Body of pancreas (tissue), 4 donors: ENCODE results near the gene AKR1C2. TPM values are rescaled to one million over a fixed set of nuclear protein-coding genes. Genes with fewer than 3 reads are reported as not detected.
A peak's percentile ranks its signal among the peaks of the same experiment; 100 is the strongest.
"Not testable (repeated sequence)": the region's sequence is repeated elsewhere in the genome, so short reads cannot be mapped to it uniquely, and the experiment has no call there.

ENCODE experiments used
- ATAC-seq: fragments of 150-250 bp; one replicate; pipeline ENCODE4 v1.9.1; 2016
- DNase-seq, 4 donors: peaks; one replicate each; pipeline ENCODE4 v3.0.0-alpha.2; 2019
- H3K27ac ChIP-seq, 4 donors: fragments of 200-600 bp; sonication (generic); 1 replicate in 3 of 4; 2 replicates in 1 of 4; pipeline versions ENCODE4 v1.5.1 to v1.6.1; 2016 to 2019; ENCODE audit warnings: mild to moderate bottlenecking in 1 of 4, mixed read lengths in 1 of 4, moderate library complexity in 1 of 4
- H3K27me3 ChIP-seq, 2 donors: fragments of 200-600 bp; sonication (generic); one replicate each; pipeline ENCODE4 v1.6.0; 2016; ENCODE audit warnings: mild to moderate bottlenecking in 1 of 2
- H3K36me3 ChIP-seq, 2 donors: fragments of 200-600 bp; sonication (generic); replicated peaks in 1 of 2; 2 replicates each; pipeline ENCODE4 v1.5.1; 2016; ENCODE audit warnings: low read depth in 2 of 2; ENCODE audit not compliant: insufficient read depth in 1 of 2
- H3K4me1 ChIP-seq: fragments of 200-600 bp; sonication (generic); one replicate; pipeline ENCODE4 v1.6.0; 2016
- H3K4me3 ChIP-seq, 2 donors: fragments of 200-600 bp; sonication (generic); 1 replicate in 1 of 2; 2 replicates in 1 of 2; pipeline ENCODE4 v1.5.1; 2016 to 2019
- H3K9me3 ChIP-seq, 3 donors: fragments of 200-600 bp; sonication (generic); 1 replicate in 2 of 3; 2 replicates in 1 of 3; pipeline ENCODE4 v1.5.1; 2016
- CTCF ChIP-seq, 7 experiments: fragments of 450-650 bp in 4 of 7; fragments of 200-600 bp in 3 of 7; sonication (generic) in 3 of 7; IDR thresholded peaks; one replicate each; pipeline ENCODE4 v1.5.1; 2016 to 2019; ENCODE audit warnings: antibody characterized with exemption in 7 of 7
- POLR2A ChIP-seq, 3 donors: fragments of 450-650 bp; IDR thresholded peaks; one replicate each; pipeline ENCODE4 v1.6.1; 2016; ENCODE audit warnings: antibody characterized with exemption in 3 of 3, mild to moderate bottlenecking in 2 of 3
- WGBS, 2 donors: methylation state at CpG; one replicate each; pipeline ENCODE4 v1.1.5; 2017; 5-methylcytosine and 5-hydroxymethylcytosine counted together
- intact Hi-C: fragments of 100-400 bp; cut with DNase I; formaldehyde crosslinking; loops from one replicate; pipeline ENCODE4 v1.15.1; 2023
- total RNA-seq, 2 donors: library from RNA; depleted of rRNA; stranded (reverse); fragments of >200 nt; gene quantifications; one replicate each; pipeline ENCODE4 v1.1.0, GENCODE V29; 2016

The AKR1C2 gene
- total RNA-seq, 2 donors from 2014 or later = 3.1 to 5.6 TPM

GRCh38 chr10:4944841-4945240 is 58.8 kb downstream of the AKR1C2 start:
- H3K4me1 ChIP-seq = peaks cover 41% of the 10 kb centered on the region
- no peak overlapping the region for H3K4me3 ChIP-seq
- H3K27ac ChIP-seq = no peak overlapping the region

GRCh38 chr10:4943821-4944220 is 59.8 kb downstream of the AKR1C2 start:
- Histone ChIP-seq H3K27me3 (no peaks in the 10 kb centered on the region), H3K36me3 (no peaks in the 10 kb centered on the region), H3K4me3 (no peak overlapping the region), H3K27ac (peak overlapping the region in 2 of 4 donors; percentile 43 to 67), H3K4me1 (peaks cover 38% of the 10 kb centered on the region), H3K9me3 (no peaks in the 10 kb centered on the region)
- no peak for ATAC-seq
- TF ChIP-seq POLR2A (IDR thresholded peaks at IDR 0.05) = no peak
- no peak for TF ChIP-seq CTCF (IDR thresholded peaks at IDR 0.05)
- DNase-seq = no peak
- 72% methylated on average over 2 of the region's 2 CpGs for WGBS, 2 donors
- intact Hi-C loops = no loop called here

More at GRCh38 chr10:4944841-4945240, 58.8 kb downstream of the AKR1C2 start:
- Histone ChIP-seq H3K27me3 (no peaks in the 10 kb centered on the region), H3K36me3 (no peaks in the 10 kb centered on the region), H3K9me3 (no peaks in the 10 kb centered on the region)
- no peak for ATAC-seq
- WGBS, 2 donors = 88 to 100% methylated on average over 1 of the region's 1 CpG
- TF ChIP-seq CTCF (IDR thresholded peaks at IDR 0.05) (no peak), POLR2A (IDR thresholded peaks at IDR 0.05) (no peak)
- DNase-seq = no peak
- intact Hi-C loops = no loop called here

- H3K27me3 ChIP-seq, DNase-seq, ATAC-seq, H3K36me3 ChIP-seq, H3K9me3 ChIP-seq, H3K4me3 ChIP-seq, intact Hi-C loops: not testable (repeated sequence)
- peak overlapping the region in 3 of 4 donors; percentile 24 to 67 (median 43) for H3K27ac ChIP-seq
- peaks cover 34% of the 10 kb centered on the region for H3K4me1 ChIP-seq
These were observed 60.2 kb downstream of the AKR1C2 start for GRCh38 chr10:4943416-4943815.

GRCh38 chr10:4942931-4943330 is 60.7 kb downstream of the AKR1C2 start:
- 46 to 55% methylated on average over 2 of the region's 2 CpGs for WGBS, 2 donors
- H3K27me3 ChIP-seq, H3K4me3 ChIP-seq, H3K9me3 ChIP-seq, H3K36me3 ChIP-seq, intact Hi-C loops: not testable (repeated sequence)
- TF ChIP-seq CTCF (IDR thresholded peaks at IDR 0.05) = peak in 3 of 7 experiments; percentile 22 to 29 (median 26)
- Histone ChIP-seq H3K27ac (peak overlapping the region in 3 of 4 donors; percentile 24 to 67 (median 43)), H3K4me1 (peaks cover 29% of the 10 kb centered on the region)
- DNase-seq = peak; percentile 33 to 49 (median 34)
- ATAC-seq = peak; percentile 59

GRCh38 chr10:4941540-4942330 is 61.9 kb downstream of the AKR1C2 start:
- H3K4me3 ChIP-seq = no peak overlapping the region
- peak; percentile 65 for ATAC-seq
- no peaks in the 10 kb centered on the region for H3K36me3 ChIP-seq
- peak in 3 of 4 donors; percentile 12 to 45 (median 37) for DNase-seq
- no peaks in the 10 kb centered on the region for H3K27me3 ChIP-seq
- no peaks in the 10 kb centered on the region for H3K9me3 ChIP-seq
- peaks cover 17% of the 10 kb centered on the region for H3K4me1 ChIP-seq
- no peak for TF ChIP-seq POLR2A (IDR thresholded peaks at IDR 0.05)
- TF ChIP-seq CTCF (IDR thresholded peaks at IDR 0.05) = no peak
- peak overlapping the region in 3 of 4 donors; percentile 26 to 67 (median 38) for H3K27ac ChIP-seq
- intact Hi-C loops = no loop called here
- 78 to 85% methylated on average over 5 of the region's 5 CpGs for WGBS, 2 donors

- not testable (repeated sequence) for H3K4me1 ChIP-seq
These were observed 62.7 kb downstream of the AKR1C2 start for GRCh38 chr10:4940909-4941308.

GRCh38 chr10:4940073-4940428 is 63.6 kb downstream of the AKR1C2 start:
- H3K9me3 ChIP-seq, DNase-seq, H3K36me3 ChIP-seq, ATAC-seq, H3K27me3 ChIP-seq, H3K4me3 ChIP-seq, intact Hi-C loops, H3K4me1 ChIP-seq, H3K27ac ChIP-seq: not testable (repeated sequence)
- WGBS, 2 donors = 67 to 74% methylated on average over 6 of the region's 6 CpGs

More at GRCh38 chr10:4940909-4941308, 62.7 kb downstream of the AKR1C2 start:
- DNase-seq, intact Hi-C loops, H3K9me3 ChIP-seq, H3K27ac ChIP-seq, H3K27me3 ChIP-seq, H3K36me3 ChIP-seq, H3K4me3 ChIP-seq, ATAC-seq: not testable (repeated sequence)
- WGBS, 2 donors = 95 to 100% methylated on average over 2 of the region's 2 CpGs
